HG03175 (cell line): Measurements from ENCODE around the gene GPC6.

Source experiments
- ATAC-seq: cut with Tn5 transposase; IDR thresholded peaks from one replicate; pipeline ENCODE4 v1.9.1; 2021; ENCODE audit warnings: mild to moderate bottlenecking, moderate library complexity; ENCODE audit not compliant: unreplicated experiment

GPC6 gene

DNA sequence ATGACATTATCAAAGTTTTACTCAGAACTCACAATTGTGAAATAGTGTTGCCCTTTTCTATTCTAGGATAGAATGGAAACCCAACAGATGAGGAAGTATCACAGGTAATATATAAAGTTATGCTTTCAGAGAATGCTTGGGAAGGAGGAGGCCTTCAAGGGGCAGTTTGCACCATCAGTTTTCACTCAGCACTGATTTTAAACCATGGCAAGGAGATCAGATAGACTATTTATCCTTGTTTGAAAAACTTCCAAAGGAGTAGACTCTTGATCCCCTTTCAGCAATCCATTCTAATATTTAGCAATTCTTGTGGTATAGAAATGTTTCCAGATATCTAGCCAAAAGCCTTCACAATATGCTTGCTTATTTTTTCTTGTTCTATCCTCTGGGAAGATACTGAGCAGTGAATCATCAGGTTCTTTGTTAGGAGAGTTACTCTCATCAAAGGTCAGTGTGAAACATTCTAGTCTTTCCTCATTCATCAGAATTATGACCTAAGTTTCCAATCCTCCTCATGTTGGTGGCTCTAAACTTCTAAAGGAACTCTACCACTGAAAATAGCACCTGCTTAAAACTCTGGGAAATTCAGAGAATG, 3.8 kb downstream of the GPC6 start:
- no peak for ATAC-seq

DNA sequence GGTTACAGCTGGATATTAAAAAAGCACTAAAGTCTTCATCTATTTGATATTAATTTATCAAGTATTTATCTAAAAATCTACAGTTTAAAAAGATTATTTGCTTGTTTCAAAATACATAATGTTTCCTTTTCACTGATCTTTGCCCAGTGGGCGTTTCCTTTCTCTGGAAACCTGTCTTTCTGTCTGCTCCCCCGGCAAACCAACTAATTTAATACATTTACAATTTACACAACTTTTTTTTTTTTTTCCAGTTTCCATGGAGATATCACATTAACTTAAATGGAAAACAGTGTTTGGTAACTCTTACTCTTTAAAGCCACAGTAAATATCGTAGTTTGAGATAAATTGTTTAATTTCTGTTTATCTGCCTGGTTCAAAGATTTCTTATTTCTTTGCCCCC, 5.3 kb downstream of the GPC6 start:
- ATAC-seq: no peak

DNA sequence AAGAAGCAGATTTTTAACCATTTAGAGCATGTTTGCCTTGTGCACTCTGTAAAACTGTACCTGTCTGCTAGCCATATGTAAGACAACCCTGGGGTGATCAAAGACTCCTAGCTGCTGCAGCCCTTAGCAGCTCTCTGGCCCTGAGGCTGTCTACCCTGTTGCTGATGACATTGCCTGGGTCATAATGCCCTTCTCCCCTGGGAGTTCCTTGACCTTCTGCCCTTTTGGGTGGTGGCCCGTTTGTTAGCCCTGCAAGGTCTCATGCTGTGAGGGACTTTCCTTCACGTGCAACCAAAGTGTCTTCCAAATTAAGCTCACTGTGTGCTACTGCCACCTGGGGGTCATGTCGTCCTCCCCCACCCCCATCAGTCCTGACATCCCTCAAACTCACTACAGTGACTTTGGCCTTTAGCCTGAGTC, 7.4 kb downstream of the GPC6 start:
- ATAC-seq: no peak

DNA sequence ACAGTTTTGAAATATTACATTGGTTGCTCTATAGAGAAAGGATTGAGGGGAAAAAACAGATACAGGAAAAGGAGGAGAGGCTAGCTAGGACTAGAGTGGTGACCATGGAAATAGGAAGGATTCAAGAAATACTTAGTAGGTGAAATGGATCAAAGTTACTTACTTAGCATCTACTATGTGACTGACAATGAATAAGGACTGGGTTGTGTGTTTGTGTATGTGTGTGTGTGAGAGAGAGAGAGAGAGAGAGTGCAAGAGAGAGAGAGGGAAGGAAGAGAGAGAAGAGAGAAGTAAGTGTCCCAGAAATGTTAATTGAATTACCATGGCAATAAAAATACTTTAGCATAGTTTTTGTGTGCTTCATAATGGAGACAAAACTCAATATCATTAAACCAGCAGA, 7.9 kb downstream of the GPC6 start:
- ATAC-seq: no peak

DNA sequence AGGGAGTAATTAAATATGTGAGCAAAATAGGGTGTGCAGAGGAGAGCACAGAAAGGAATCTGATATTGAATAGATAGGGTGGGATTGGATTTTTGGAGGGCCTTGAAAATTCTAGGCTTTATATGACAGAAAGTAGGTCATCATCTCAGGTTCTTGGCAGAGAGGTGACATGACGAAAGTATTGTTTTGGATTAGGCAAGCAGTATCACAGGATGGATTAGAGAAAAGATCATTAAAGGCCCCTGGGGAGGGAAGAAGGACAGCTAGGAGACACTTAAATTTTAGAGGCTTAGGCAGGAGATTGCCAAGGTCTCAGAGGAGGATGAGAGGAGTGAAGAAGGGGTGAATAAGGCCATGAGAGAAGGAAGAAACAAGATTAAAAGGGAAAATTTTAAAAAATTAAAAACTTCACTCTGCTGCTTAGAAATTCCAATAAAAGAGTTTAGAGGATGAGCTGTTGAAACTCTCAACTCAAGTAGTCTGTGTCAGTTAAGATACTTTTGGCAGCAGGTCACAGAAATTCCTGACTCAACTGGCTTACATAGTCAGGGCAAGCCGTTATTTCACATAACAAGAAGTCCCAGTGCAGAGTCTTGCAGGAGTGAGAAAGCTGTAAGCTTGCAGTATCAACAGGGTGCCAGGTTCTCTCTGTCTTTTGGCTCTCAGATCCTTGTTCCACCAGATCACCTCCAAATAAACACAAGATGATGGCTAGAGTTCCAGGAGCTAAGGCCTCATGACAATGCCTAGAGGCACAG, 8.8 kb downstream of the GPC6 start:
- ATAC-seq: no peak

DNA sequence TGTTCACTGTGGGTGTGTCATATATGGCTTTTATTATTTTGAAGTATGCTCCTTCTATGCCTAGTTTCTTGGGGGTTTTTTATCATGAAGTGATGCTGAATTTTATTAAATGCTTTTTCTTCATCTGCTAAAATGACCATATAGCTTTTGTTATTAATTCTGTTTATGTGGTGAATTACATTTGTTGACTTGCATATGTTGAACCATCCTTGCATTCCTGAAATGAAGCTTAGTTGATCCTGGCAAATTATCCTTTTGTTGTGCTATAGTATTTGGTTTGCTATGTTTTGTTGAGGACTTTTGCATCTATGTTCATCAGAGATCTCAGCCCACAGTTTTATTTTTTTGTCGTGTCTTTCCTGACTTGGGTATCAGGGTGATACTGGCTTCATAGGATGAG, 12.1 kb downstream of the GPC6 start:
- ATAC-seq: no peak

DNA sequence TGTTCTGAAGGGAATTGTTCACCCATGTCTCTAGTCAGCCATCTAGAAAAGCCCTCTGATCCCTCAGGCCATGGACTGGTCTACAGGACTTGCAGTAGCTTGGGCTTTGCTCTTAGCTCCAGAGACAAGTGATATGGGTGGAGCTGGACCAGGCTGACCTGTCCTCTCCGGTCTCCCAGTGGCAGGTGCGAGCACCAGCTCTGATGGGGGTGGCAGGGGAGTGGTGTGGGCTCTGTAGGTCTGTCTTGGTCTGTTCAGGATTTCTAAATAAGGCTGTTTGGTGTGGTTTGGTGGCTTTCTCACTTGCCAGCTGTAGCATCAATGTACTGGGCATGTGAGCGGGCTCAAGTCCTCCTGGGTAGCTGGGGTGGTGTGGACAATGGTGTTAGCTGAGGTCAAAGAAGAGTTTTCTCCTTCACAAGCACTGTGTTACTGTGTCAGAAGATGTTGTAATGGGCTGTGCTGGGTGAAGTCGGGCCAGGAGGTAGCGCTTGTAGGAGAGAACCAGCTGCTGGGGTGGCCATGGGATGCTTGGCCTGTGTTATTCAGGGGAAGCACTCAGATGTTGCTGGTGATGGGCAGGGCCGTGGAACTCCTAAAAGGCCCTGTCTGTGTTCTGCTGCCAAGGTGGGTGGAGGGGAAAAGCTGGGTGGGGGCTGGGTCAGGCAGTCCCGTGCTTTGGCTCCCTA, 16.9 kb downstream of the GPC6 start:
- no peak for ATAC-seq

DNA sequence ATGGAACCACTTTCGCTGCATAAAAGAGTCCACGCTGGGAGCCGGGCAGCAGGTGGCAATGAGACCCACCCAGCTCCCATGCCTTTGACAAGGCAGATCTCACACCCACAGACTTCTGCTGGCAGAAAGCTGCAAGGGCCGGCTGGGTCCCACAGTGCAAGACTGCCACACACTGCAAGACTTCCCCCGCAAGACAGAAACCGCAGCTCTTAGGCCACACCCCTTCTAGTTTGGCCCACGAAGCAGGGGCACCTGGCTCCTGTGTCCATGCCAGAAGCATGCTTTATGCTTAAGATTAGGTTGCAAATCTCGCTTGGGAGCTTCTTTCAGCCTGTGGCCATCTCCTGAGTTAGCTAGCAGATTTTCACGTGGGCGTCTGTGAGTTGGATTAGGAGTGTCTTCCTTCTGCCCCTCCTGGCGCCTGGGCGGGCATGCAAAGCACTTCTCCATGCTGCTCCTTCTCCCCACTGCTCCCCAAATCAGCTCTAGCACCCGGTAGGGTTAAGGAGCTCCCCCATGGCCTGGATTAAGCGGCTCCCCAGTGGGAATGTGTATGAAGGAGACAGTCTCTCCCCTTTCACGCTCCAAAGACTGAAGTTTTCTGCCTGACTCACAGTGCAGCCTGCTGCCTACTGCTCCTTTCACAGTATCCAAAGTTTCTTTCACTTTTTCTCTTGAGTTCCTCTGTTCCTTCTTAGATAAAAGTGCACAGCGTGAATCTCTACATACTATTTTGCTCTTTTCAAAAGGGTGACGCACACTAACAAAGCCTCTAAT, 17.7 kb downstream of the GPC6 start:
- ATAC-seq: no peak

DNA sequence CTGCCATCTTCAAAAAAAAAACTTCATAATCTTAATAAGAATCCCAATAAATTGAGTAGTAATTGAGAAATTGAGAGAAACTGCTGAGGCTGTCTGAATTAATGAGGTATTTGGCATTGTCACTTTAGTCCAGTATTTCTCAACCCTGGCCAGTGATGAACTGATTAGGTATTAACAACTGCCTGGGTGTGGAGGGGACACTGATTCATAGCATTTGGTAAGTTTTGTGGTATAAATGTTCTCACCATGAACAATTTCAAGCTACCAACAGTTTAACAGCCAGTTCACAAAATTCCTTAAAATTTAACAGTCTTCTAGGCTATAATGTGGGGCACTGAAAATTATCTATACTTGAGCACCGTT, 18.3 kb downstream of the GPC6 start:
- no peak for ATAC-seq

DNA sequence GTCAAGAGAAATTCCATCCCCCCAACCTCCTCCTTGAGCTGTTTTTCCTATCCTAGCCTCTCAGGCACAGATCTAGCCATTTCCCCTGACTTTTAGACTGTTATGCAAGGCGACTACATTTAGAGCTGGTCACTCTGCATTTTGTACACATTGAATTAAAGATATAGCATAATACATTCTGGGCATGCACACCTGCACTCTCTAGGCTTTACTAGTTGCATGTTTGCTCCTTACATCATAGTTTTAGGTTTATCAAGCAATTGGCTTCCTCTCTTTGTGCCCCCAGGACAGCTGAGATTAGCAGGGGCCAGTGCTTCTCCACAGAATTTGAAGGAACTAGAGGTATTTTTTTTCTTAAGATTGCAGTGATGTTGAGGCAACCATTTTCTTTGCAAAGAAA, 19.5 kb downstream of the GPC6 start:
- no peak for ATAC-seq

DNA sequence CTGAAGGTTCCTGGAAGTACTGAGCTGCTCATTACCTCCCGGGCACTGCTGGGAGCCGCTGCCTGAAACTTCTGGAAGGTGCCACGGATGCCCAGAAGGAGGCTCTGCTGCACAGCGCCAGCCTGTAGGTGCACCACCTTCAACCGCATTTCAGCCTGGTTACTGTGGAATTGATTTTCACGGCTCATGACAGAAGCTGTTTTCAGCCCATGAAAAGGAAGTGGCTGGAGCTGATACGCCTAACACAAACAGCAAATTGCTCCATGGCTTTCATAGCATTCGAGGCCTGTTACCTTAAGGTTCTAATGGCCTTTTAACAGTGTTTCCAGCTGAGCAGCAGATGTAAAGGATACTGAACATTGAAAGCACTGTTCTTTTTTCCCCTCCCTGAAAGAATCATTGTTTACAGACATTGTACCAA, 22.0 kb downstream of the GPC6 start:
- ATAC-seq: no peak

DNA sequence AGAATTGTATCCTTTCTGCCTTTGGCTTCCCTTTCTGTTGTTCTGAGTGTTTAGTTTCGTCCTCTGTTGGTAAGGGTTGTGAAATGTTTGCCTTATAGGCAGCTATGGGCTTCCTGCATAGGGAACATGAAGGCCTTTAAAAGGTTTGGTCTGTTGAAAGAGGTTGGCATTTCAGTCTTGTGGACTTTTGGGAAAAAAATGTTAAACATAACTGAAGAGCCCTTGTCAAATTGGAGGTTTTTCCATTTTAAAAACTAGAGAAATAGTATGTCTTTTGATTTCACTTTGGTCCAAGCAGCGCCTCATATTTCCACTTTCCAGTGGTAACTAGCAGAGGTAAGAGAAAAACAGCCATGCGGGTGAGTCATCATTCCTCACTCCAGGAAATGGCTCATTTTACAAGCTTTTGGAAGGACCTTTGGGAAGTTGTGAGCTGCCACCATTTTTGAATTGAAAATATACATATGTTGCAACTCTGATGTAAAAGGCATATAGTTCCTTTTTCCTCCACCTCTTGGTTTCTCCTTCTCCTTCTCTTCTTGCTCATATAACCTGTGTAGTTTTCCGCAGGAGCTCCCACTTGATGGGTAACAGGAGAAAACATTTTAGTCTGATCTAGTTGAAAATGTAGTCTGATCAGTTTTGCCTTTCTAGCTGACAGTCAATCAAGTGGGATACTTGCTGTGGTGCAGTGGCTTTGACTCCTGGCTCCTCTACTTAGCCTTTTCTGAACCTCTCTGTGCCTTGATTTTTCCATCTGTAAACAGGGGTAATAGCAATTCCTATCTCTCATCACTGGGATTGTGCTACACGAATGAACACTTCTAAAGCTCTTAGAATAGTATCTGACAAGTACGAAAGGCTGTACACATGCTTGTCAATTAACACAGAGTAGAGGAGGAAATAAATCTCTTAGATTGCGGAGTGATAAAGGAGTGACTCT, 23.0 kb downstream of the GPC6 start:
- no peak for ATAC-seq

DNA sequence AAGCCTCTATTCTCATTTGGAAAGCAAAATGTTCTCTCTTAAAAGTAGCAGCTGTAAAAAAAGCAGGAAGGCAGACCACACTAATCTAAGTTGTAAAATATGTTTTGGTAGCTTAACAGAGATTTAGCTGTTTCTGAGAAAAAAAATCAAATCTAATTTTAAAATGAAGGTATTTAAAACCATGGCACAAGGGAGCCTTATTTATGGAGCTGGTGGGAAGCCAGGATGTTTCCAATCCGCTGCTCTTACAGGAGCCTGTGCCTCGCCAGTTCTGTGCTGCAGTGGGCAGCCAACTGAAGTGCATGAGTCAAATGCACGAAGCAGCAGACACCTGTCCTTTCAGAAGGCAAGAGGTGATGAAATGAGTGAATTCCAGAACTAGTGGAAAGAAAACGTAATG, 28.2 kb downstream of the GPC6 start:
- no peak for ATAC-seq

DNA sequence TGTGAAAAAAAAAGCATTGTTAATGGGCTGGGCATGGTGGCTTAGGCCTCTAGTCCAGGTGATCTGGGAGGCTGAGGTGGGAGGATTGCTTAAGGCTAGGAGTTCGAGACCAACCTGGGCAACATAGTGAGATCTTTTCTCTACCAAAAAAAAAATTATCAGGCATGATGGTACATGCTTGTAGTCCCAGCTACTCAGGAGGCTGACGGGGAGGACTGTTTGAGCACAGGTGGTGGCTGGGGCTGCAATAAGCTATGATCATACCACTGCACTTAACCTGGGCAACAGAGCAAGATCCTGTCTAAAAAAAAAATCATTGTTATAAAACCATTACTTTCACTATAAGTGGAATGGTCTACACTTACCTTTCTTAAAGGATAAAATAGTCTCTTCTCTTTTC, 30.4 kb downstream of the GPC6 start:
- ATAC-seq: no peak

DNA sequence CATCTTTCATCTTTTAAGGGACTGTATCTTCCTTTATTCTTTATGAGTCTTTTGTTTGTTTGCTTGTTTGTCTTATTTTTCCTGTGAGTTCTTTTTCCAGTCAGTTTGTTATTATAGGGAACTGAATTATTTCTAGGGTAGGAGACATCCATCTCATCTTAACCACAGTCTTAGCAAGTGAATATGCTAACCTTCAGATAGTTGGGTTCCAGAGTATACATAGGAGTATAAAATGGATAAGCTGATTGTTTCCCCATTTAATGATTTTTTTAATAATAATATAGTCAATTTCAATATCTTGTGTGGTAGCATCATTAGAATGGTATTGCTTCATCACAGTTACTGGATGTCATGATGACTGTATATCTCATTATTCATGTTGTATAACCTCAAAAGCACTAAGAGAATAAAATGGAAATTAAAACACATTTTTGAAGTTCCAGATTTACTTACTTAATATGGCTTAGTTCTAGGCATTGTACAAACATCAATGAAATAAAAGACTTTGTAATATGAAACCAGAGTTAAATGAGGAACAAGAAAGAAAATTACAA, 33.0 kb downstream of the GPC6 start:
- ATAC-seq: no peak

DNA sequence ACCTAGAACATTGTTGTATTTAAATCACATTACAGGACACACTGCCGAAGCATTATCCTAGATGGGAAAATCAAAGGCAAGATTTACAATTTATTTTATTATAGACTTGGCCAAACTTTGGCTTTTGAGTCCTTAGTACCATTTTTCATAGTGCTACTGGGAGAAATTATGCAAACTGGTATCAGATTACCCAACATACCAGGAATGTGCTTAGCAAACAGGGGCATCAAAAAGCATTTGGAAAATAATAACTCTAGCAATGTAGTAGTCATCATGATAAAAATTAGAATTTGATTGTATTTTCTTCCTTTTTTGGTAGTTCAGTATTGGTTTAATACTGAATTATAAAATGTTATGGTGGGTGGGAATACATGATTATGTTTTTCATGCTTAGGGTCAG, 34.0 kb downstream of the GPC6 start:
- no peak for ATAC-seq

DNA sequence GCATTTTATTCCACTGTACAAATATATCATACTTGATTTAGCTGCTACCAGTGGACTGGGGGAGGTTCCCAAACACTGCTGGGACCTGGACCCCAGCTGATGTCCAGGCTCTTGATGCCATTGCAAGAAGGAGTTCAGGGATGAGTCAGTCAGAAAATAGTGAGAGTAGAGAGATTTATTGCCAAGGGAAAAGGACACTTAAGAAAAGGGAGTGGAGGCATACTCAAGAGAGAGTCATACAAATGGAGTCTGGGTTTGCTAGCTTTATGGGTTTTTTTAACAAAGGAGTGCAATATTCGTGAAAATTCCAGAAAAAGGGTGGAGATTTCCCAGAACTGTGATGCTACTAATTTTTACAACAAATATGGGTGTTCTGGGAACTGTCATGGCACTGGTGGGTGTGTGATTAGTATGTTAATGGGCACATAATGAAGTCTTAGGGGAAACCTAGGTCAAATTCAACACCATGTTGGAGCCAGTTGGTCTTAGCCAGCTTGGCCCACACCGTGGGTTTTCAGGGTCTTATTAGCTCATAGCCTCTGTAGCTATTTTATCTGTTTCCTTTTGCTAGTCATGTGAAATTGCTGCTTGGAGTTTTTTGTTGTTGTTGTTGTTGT, 36.2 kb downstream of the GPC6 start:
- no peak for ATAC-seq

DNA sequence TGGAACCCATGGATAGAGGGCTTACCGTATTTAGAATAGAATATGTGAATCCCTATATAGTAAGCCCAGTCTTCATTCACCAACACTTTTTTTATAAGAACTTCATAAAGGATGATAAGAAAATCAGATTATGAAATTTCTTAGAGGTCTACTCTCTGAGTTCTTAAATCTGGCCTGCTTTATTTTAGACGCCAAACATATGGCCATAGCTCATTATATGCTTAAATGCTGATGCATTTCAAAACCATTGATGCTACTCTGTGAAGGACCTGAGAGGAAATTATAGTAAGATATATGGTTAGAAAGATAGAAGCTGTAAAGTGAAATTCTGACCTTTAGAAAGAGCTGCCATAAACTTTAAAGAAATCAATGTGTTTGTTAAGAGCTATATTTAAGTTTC, 38.3 kb downstream of the GPC6 start:
- ATAC-seq: no peak

DNA sequence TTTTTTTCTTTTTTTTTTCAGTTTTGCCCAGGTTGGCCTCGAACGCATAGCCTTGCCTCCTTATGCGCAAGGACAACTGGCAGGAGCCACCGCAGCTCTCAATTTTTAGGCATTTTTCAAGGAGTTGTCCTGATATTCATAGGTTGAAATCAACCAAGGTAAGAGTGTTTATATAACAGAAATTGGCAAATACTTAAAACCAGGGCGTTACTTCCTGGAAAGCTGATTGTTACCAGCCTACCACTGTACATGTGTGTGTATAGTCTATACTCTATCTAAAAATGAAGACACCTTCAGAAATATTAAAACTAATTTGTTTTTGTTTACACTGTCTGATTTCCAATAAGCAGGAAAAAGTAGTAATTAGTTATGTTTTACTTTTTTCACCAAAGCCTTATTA, 39.2 kb downstream of the GPC6 start:
- ATAC-seq: no peak

DNA sequence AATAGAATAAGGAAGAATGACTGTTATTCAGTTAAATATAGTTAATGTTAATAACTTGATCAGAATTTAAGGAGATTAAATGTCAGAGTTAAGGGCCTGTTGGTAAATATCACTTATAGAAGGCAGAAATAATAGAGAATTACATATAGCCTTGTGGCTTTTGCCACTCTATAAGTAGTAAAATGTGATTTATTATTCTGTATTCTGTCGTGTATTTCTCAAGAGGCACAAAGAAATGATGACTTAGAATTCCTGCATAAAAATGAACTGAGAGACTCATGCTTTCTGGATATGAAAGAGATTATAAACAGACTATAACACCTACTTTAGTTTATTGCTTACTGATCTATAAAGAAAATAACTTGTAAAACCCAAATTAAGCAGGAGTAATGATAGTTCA, 40.1 kb downstream of the GPC6 start:
- ATAC-seq: no peak
